ENCODE results near the gene TMEM108. TPM values are rescaled to one million over a fixed set of nuclear protein-coding genes. Genes with fewer than 3 reads are reported as not detected.

Gene TMEM108
- polyA plus RNA-seq, 3 donors = not detected

- no peak overlapping the region for H3K9ac ChIP-seq (ENCODE audit: insufficient read depth, low read length, poor library complexity, severe bottlenecking)
- H3K27ac Mint-ChIP-seq = no peak overlapping the region
- H3K4me3 ChIP-seq (replicated peaks in 1 of 3; ENCODE audit: low read depth in 2 of 3, low read length in 3 of 3) = no peak overlapping the region
- H2AFZ ChIP-seq (ENCODE audit: insufficient read depth, low read depth, low read length, poor library complexity, severe bottlenecking) = no peak overlapping the region
- no peaks in the 10 kb centered on the region for H3K79me2 ChIP-seq (ENCODE audit: insufficient read depth, low read length)
- DNase-seq = no peak
- no peak for TF ChIP-seq CTCF (IDR thresholded peaks at IDR 0.05)
- intact Hi-C loops (cut with micrococcal nuclease) = no loop called here
- H3K4me1 ChIP-seq (ENCODE audit: control insufficient read depth in 1 of 2, insufficient read depth in 2 of 2, low read length in 2 of 2) = no peaks in the 10 kb centered on the region
- H3K4me3 Mint-ChIP-seq = no peak overlapping the region
- no peaks in the 10 kb centered on the region for H3K36me3 Mint-ChIP-seq
- H3K4me1 Mint-ChIP-seq = no peaks in the 10 kb centered on the region
- H3K4me2 ChIP-seq (replicated peaks; ENCODE audit: extremely low read depth, low read length, poor library complexity, severe bottlenecking) = no peak overlapping the region
- H4K20me1 ChIP-seq (ENCODE audit: insufficient read depth, low read length) = no peaks in the 10 kb centered on the region
- H3K36me3 ChIP-seq (replicated peaks in 1 of 2; ENCODE audit: control insufficient read depth in 1 of 2, insufficient read depth in 2 of 2, low read length in 2 of 2) = no peaks in the 10 kb centered on the region
- WGBS (ENCODE audit: insufficient coverage) = 88% methylated on average over 2 of the region's 4 CpGs
- no peaks in the 10 kb centered on the region for H3K9me3 Mint-ChIP-seq
- peaks cover 0 to 2% (median 1%) of the 10 kb centered on the region in 3 donors for H3K27me3 Mint-ChIP-seq (ENCODE audit: low read depth in 3 of 3)
- no peaks in the 10 kb centered on the region for H3K27me3 ChIP-seq (ENCODE audit: control insufficient read depth in 2 of 2, insufficient read depth in 2 of 2, low read length in 2 of 2)
- H3K9me3 ChIP-seq (replicated peaks in 1 of 2; ENCODE audit: control insufficient read depth in 1 of 2, insufficient read depth in 1 of 2, low read length in 2 of 2) = no peaks in the 10 kb centered on the region
- H3K27ac ChIP-seq (ENCODE audit: low read depth in 1 of 2, low read length in 2 of 2) = no peak overlapping the region
Measured at GRCh38 chr3:133276594-133276993, 238.4 kb downstream of the TMEM108 start.

GRCh38 chr3:133277813-133278212 lies 239.6 kb downstream of the TMEM108 start:
- no peak for TF ChIP-seq CTCF (IDR thresholded peaks at IDR 0.05)
- no peak overlapping the region for H3K4me3 Mint-ChIP-seq
- no peak overlapping the region for H3K9ac ChIP-seq (ENCODE audit: insufficient read depth, low read length, poor library complexity, severe bottlenecking)
- H3K27ac ChIP-seq (ENCODE audit: low read depth in 1 of 2, low read length in 2 of 2) = no peak overlapping the region
- H2AFZ ChIP-seq (ENCODE audit: insufficient read depth, low read depth, low read length, poor library complexity, severe bottlenecking) = no peak overlapping the region
- no peaks in the 10 kb centered on the region for H3K4me1 ChIP-seq (ENCODE audit: control insufficient read depth in 1 of 2, insufficient read depth in 2 of 2, low read length in 2 of 2)
- H3K27me3 ChIP-seq (ENCODE audit: control insufficient read depth in 2 of 2, insufficient read depth in 2 of 2, low read length in 2 of 2) = no peaks in the 10 kb centered on the region
- no peak overlapping the region for H3K4me2 ChIP-seq (replicated peaks; ENCODE audit: extremely low read depth, low read length, poor library complexity, severe bottlenecking)
- no peak overlapping the region for H3K4me3 ChIP-seq (replicated peaks in 1 of 3; ENCODE audit: low read depth in 2 of 3, low read length in 3 of 3)
- H3K4me1 Mint-ChIP-seq = no peaks in the 10 kb centered on the region
- intact Hi-C loops (cut with micrococcal nuclease) = no loop called here
- H3K27ac Mint-ChIP-seq = no peak overlapping the region
- H3K36me3 Mint-ChIP-seq = no peaks in the 10 kb centered on the region
- WGBS (ENCODE audit: insufficient coverage) = no CpG with 5 or more reads among the region's 2 CpGs
- no peaks in the 10 kb centered on the region for H3K36me3 ChIP-seq (replicated peaks in 1 of 2; ENCODE audit: control insufficient read depth in 1 of 2, insufficient read depth in 2 of 2, low read length in 2 of 2)
- H3K79me2 ChIP-seq (ENCODE audit: insufficient read depth, low read length) = no peaks in the 10 kb centered on the region
- no peaks in the 10 kb centered on the region for H3K9me3 Mint-ChIP-seq
- no peaks in the 10 kb centered on the region for H4K20me1 ChIP-seq (ENCODE audit: insufficient read depth, low read length)
- peaks cover 0 to 1% (median 0%) of the 10 kb centered on the region in 3 donors for H3K27me3 Mint-ChIP-seq (ENCODE audit: low read depth in 3 of 3)
- H3K9me3 ChIP-seq (replicated peaks in 1 of 2; ENCODE audit: control insufficient read depth in 1 of 2, insufficient read depth in 1 of 2, low read length in 2 of 2) = no peaks in the 10 kb centered on the region
- no peak for DNase-seq

All from CD14-positive monocyte (primary cell).